Erythroblast (primary cell): Measurements from ENCODE around the gene BCAP29.

Experiments
- GATA1 ChIP-seq: IDR thresholded peaks from 2 replicates; pipeline ENCODE4 v1.6.1; 2011; ENCODE audit warnings: low read depth, mild to moderate bottlenecking, control low read depth, low read length, moderate library complexity
- POLR2A ChIP-seq: IDR thresholded peaks from 2 replicates; pipeline ENCODE4 v1.6.1; 2011; ENCODE audit warnings: mild to moderate bottlenecking, low read length

- TF ChIP-seq POLR2A (peak; percentile 4), GATA1 (no peak)
Observed at GRCh38 chr7:107622894-107623293, 42.8 kb downstream of the BCAP29 start.
